ENCODE results near the gene SALL3. TPM values are rescaled to one million over a fixed set of nuclear protein-coding genes. Genes with fewer than 3 reads are reported as not detected.

The SALL3 gene
- total RNA-seq, 1 donor from 2014 or later, result 7.7 TPM

- H3K36me3 Mint-ChIP-seq (ENCODE audit: low read depth, unreplicated experiment), result no peaks in the 10 kb centered on the region
- Histone ChIP-seq H3K9ac (ENCODE audit: low read length) (no peak overlapping the region), H3K79me2 (ENCODE audit: insufficient read depth, low read length) (no peaks in the 10 kb centered on the region), H3K4me1 (ENCODE audit: insufficient read depth, low read length) (no peaks in the 10 kb centered on the region), H4K20me1 (ENCODE audit: insufficient read depth, low read length) (no peaks in the 10 kb centered on the region), H3K27me3 (ENCODE audit: insufficient read depth, low read length) (no peaks in the 10 kb centered on the region), H3K27ac (ENCODE audit: low read depth, low read length) (no peak overlapping the region), H3K4me3 (ENCODE audit: insufficient read depth, low read depth, low read length) (no peak overlapping the region), H3K9me3 (ENCODE audit: insufficient read depth, low read depth, low read length) (peaks cover 7% of the 10 kb centered on the region), H3K4me2 (ENCODE audit: low read length) (no peak overlapping the region), H3K36me3 (ENCODE audit: insufficient read depth, low read length) (no peaks in the 10 kb centered on the region), H2AFZ (ENCODE audit: low read depth, low read length) (no peak overlapping the region)
- H3K9me3 Mint-ChIP-seq (ENCODE audit: unreplicated experiment), result peaks cover 29% of the 10 kb centered on the region
- TF ChIP-seq CTCF (IDR thresholded peaks at IDR 0.05; ENCODE audit: insufficient read depth, low read depth, low read length), result no peak
- no peak for TF ChIP-seq EZH2 (IDR thresholded peaks at IDR 0.05; ENCODE audit: insufficient read depth, low read length)
- H3K27me3 Mint-ChIP-seq (ENCODE audit: low read depth, unreplicated experiment), result peaks cover 7% of the 10 kb centered on the region
- no peak overlapping the region for H3K27ac Mint-ChIP-seq (ENCODE audit: unreplicated experiment)
- no peak for DNase-seq (ENCODE audit: low read depth)
- H3K4me3 Mint-ChIP-seq (ENCODE audit: unreplicated experiment), result no peak overlapping the region
- H3K4me1 Mint-ChIP-seq (ENCODE audit: low read depth, unreplicated experiment), result no peaks in the 10 kb centered on the region
- no peak for FAIRE-seq
Observed at GRCh38 chr18:78948707-78949106, 30.9 kb upstream of the SALL3 start.

DNA sequence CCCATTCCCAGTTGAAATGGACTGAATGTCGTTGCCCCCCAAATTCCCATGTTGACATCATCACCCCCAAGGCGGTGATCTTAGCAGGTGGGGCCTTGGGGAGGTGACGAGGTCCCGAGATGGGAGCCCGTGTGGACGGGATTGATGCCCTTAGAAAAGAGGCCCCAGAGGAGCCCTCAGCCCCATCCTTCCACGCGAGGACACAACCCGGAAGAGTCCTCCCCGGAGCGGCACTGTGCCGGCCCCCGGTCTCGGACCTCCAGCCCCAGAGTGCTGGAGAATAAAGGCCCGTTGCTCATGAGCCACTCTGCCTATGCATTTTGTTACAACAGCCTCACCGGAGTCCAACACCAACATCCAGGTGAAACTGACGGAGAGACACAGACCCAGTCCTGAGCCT is 30.4 kb upstream of the SALL3 start:
- Histone ChIP-seq H2AFZ (ENCODE audit: low read depth, low read length) (no peak overlapping the region), H3K79me2 (ENCODE audit: insufficient read depth, low read length) (no peaks in the 10 kb centered on the region), H3K9ac (ENCODE audit: low read length) (no peak overlapping the region), H3K4me2 (ENCODE audit: low read length) (no peak overlapping the region), H3K4me1 (ENCODE audit: insufficient read depth, low read length) (no peaks in the 10 kb centered on the region), H3K36me3 (ENCODE audit: insufficient read depth, low read length) (no peaks in the 10 kb centered on the region), H3K27ac (ENCODE audit: low read depth, low read length) (no peak overlapping the region), H4K20me1 (ENCODE audit: insufficient read depth, low read length) (no peaks in the 10 kb centered on the region), H3K4me3 (ENCODE audit: insufficient read depth, low read depth, low read length) (no peak overlapping the region), H3K27me3 (ENCODE audit: insufficient read depth, low read length) (no peaks in the 10 kb centered on the region), H3K9me3 (ENCODE audit: insufficient read depth, low read depth, low read length) (peaks cover 7% of the 10 kb centered on the region)
- peaks cover 7% of the 10 kb centered on the region for H3K27me3 Mint-ChIP-seq (ENCODE audit: low read depth, unreplicated experiment)
- no peak for FAIRE-seq
- no peak overlapping the region for H3K4me3 Mint-ChIP-seq (ENCODE audit: unreplicated experiment)
- peaks cover 27% of the 10 kb centered on the region for H3K9me3 Mint-ChIP-seq (ENCODE audit: unreplicated experiment)
- DNase-seq (ENCODE audit: low read depth), result no peak
- H3K4me1 Mint-ChIP-seq (ENCODE audit: low read depth, unreplicated experiment), result no peaks in the 10 kb centered on the region
- TF ChIP-seq EZH2 (IDR thresholded peaks at IDR 0.05; ENCODE audit: insufficient read depth, low read length) (no peak), CTCF (IDR thresholded peaks at IDR 0.05; ENCODE audit: insufficient read depth, low read depth, low read length) (no peak)
- no peaks in the 10 kb centered on the region for H3K36me3 Mint-ChIP-seq (ENCODE audit: low read depth, unreplicated experiment)
- H3K27ac Mint-ChIP-seq (ENCODE audit: unreplicated experiment), result no peak overlapping the region

- H3K27ac Mint-ChIP-seq (ENCODE audit: unreplicated experiment), result no peak overlapping the region
- H3K4me3 ChIP-seq (ENCODE audit: insufficient read depth, low read depth, low read length), result no peak overlapping the region
- H2AFZ ChIP-seq (ENCODE audit: low read depth, low read length), result no peak overlapping the region
- no peak overlapping the region for H3K4me2 ChIP-seq (ENCODE audit: low read length)
- H3K4me1 Mint-ChIP-seq (ENCODE audit: low read depth, unreplicated experiment), result no peaks in the 10 kb centered on the region
- H3K4me3 Mint-ChIP-seq (ENCODE audit: unreplicated experiment), result no peak overlapping the region
- H3K4me1 ChIP-seq (ENCODE audit: insufficient read depth, low read length), result no peaks in the 10 kb centered on the region
- peaks cover 7% of the 10 kb centered on the region for H3K9me3 ChIP-seq (ENCODE audit: insufficient read depth, low read depth, low read length)
- H3K9me3 Mint-ChIP-seq (ENCODE audit: unreplicated experiment), result peaks cover 26% of the 10 kb centered on the region
- no peaks in the 10 kb centered on the region for H4K20me1 ChIP-seq (ENCODE audit: insufficient read depth, low read length)
- no peaks in the 10 kb centered on the region for H3K36me3 ChIP-seq (ENCODE audit: insufficient read depth, low read length)
- FAIRE-seq, result no peak
- no peaks in the 10 kb centered on the region for H3K36me3 Mint-ChIP-seq (ENCODE audit: low read depth, unreplicated experiment)
- no peaks in the 10 kb centered on the region for H3K27me3 ChIP-seq (ENCODE audit: insufficient read depth, low read length)
- H3K27me3 Mint-ChIP-seq (ENCODE audit: low read depth, unreplicated experiment), result peaks cover 7% of the 10 kb centered on the region
- H3K79me2 ChIP-seq (ENCODE audit: insufficient read depth, low read length), result no peaks in the 10 kb centered on the region
- no peak overlapping the region for H3K27ac ChIP-seq (ENCODE audit: low read depth, low read length)
- DNase-seq (ENCODE audit: low read depth), result no peak
- H3K9ac ChIP-seq (ENCODE audit: low read length), result no peak overlapping the region
- TF ChIP-seq EZH2 (IDR thresholded peaks at IDR 0.05; ENCODE audit: insufficient read depth, low read length) (no peak), CTCF (IDR thresholded peaks at IDR 0.05; ENCODE audit: insufficient read depth, low read depth, low read length) (no peak)
Observed at GRCh38 chr18:78950386-78950785, 29.2 kb upstream of the SALL3 start.

All from astrocyte (in vitro differentiated cells and primary cell).